Stimulated activated CD4-positive, alpha-beta T cell treated with anti-CD3 and anti-CD28 coated beads, Interleukin-2, amount 100 ng/mL, for 4 hours (primary cell): Measurements from ENCODE around the gene CLRN3.

Source experiments
- DNase-seq: peaks from one replicate; pipeline ENCODE4 v3.0.0-alpha.2; 2020; ENCODE audit warnings: low read depth

Gene CLRN3, protein sequence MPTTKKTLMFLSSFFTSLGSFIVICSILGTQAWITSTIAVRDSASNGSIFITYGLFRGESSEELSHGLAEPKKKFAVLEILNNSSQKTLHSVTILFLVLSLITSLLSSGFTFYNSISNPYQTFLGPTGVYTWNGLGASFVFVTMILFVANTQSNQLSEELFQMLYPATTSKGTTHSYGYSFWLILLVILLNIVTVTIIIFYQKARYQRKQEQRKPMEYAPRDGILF

DNA sequence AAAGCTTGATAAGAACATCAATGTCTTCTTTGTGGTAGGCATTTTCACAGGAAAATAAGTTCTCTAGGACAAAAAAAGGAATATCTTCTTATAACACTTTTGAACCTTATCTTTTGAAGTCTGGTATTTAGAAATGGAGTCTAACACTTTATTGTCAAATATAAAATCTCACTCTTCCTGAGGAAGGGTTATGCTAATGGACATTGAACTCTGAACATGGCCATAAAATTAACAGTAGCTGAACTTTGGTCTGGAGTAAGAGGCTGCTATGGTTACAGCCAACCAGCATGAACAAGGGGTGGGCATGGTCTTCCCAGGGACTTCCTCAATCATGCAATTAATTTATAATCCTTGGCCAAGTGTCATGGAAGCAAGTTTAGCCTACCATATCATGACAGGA, at the start of gene CLRN3:
TSS of gene CLRN3 (minus strand) at position 199 of the 400 bp plus-strand sequence. CDS start at position 42, 157 bp downstream.
- no peak for DNase-seq

DNA sequence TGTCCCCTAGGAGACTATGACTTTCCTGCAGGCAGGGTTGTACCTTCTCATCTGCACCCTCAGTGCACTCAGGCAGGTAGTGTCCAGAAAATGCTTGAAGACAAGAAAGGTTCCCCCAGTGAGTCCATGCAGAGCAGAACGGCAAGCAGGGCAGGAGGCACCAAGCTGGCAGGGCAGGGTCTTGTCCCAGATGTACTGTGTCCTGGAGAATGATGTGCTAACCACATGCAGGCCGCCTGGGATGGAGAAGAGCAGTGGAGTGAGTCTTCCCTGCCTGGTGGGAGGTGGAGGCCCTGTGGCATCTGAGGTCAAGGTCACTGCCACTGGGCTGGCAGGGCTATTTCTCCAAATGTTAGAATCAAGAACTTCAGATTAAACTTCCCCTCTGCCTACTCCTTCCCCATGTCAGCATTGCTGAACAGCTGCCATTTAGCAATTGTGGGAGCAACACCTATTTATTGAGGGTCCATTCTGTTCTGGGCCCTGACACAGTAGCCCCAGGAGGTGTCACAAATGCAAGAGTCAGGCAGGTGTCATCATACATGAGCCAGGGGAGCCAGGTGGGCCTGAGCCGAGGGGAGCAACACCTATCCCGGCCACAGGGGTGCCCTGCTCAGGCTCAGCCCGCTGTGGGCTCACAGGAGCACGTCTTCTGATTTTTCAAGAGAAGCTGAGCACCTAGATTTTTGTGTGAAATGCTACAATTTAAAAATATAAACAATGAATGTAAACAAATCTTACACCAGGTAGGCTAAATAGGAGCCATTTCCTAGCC, 48.3 kb upstream of the CLRN3 start:
- DNase-seq = no peak

DNA sequence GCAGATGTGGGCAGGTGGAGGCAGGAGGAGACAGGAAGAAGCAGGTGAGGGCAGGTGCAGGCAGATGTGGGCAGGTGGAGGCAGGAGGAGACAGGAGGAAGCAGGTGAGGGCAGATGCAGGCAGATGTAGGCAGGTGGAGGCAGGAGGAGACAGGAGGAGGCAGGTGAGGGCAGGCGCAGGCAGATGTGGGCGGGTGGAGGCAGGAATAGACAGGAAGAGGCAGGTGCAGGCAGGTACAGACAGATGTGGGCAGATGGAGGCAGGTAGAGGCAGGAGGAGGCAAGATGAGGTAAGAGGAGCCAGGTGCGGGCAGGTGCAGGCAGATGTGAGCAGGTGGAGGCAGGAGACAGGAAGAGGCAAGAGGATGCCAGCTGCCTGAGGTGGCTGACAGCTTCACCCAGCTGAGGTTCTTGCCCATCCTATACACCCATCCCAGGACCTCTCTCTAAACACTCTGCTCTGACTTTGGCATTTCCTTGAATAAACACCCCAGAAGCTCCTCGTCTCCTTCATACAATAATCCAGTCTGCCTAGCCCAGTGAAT, 47.1 kb upstream of the CLRN3 start:
- DNase-seq = no peak

- no peak for DNase-seq
These were observed 45.2 kb upstream of the CLRN3 start for GRCh38 chr10:127937915-127938463.

DNA sequence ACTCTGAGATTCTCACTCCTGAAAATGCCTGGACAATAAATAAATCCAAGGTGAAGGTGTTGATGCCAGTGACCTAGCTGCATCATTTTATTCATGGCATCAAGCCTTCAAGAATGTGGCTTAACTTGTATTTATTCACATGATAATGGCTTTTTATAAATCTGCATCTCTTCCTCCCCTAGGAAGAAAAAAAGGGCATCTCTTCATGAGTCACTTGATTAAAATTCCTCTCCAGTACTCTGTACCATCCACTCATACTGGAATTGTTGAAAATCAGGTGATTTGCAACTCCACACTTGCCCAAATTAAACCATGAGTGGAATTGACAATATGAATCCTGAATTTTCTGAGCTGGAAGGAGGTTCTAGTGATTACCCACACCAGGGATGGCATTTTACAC, 44.3 kb upstream of the CLRN3 start:
- no peak for DNase-seq

DNA sequence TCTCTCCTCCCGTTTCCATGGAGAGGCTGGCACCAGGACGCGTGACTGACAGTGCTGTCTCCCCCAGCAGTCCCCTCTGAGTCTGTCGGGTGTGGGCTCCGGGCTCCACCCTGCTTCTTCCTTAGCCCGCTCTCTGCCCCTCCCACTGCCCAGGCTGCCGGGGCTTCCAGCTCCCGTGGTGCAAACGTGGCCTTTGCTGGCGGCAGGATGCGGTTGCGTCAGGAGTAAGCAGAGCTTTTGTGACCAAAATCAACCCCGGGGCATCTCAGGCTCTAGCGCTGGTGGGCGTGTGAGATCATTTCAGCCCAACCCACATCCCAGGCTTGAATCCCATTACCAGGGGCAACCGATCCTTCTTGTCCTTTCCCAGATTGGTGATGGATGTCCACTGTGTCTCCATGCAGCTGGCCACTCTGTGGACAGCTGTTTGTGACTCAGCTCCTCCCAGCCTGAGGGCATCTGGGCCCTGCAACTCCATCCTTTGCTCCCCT, 42.4 kb upstream of the CLRN3 start:
- DNase-seq = no peak

DNA sequence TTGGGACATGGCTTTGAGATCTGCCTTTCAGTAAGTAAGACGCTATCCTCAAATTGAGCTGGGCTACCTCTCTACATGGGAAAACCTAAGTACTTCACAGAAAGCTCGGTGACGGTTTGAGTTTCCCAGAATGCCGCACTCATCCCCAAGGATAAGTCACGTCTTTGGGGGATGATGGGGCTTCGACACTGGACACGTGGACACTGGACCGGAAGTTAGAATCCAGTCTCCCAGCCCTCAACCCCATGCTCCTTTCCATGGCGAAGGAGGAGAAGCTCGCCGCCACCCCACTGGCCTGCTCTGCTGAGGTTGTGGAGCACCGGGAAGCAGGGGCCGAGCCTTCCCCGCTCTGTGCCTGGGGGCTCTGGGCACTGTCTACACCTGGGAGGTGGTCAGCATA, 41.6 kb upstream of the CLRN3 start:
- DNase-seq = no peak

GRCh38 chr10:127933271-127933670, 40.5 kb upstream of the CLRN3 start:
- DNase-seq = no peak

DNA sequence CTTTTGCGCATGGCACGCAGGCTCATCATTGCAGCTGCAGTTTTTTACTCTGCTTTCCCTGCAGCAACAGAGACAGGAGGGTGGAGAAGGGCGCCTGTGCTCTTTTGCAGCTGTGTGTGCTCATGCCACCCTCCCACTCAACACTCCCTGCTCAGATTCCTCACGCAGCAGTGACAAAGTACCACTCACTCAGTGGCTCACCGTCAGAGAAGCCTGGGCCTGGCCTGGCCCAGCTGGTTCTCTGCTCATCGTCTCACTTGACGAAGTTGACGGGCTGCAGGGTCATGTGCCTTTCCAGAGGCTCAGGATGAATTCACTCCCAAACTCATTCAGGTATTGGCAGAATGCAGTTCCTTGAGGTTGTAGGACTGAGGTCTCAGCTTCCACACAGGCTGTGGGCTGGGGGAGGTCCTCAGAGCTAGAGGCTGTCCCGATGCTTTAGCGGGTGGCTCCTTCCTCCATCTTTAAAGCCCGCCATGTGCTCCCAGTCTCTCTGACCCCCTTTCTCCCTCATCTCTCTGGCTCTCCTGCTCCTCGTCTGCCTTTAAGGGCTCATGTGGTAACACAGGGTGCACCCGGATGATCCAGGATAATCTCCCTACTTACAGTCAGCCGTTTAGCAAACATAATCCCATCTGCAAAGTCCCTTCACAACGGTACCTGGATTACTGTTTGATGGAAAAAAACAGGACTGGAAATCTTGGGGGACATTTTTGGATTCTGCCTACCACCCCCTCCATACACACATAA, 40.0 kb upstream of the CLRN3 start:
- no peak for DNase-seq

- DNase-seq = no peak
These were observed 35.5 kb upstream of the CLRN3 start for GRCh38 chr10:127928021-127928806.

- no peak for DNase-seq
These were observed 33.7 kb upstream of the CLRN3 start for GRCh38 chr10:127926455-127926854.

DNA sequence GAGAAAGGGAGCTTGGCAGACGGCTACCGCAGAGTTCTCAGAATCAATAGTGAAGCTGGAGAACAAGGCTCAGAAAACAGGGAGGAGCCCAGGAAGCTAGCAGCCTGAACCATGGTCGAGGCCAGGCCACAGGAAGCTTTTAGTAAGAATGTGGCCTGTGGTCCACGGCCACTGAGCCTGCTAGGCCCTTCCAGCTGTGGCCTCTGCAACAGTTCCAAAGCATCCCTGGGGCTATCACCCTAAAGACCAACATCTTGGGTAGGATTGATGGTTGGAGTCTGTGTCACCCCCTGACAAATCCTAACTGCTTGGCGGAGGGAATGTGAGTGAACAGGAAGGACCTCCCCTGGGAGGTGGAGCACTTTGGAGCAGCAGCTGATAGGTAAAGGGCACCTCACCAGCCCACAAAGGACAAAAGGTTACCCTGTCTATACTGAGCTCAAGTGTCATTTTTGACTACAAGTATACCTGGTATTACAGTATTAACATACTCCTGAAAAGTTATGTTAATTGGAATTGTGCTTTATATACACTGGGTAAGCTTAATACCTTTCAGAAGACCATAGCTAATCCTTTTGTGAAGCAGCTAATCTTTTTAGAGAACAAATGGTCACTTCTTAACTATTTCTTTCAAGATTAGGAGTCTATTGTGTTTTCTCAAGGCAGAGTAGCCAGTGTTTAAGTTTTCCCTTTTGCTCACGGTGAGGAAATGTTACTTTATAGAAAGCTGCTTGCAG, 32.9 kb upstream of the CLRN3 start:
- DNase-seq = no peak

DNA sequence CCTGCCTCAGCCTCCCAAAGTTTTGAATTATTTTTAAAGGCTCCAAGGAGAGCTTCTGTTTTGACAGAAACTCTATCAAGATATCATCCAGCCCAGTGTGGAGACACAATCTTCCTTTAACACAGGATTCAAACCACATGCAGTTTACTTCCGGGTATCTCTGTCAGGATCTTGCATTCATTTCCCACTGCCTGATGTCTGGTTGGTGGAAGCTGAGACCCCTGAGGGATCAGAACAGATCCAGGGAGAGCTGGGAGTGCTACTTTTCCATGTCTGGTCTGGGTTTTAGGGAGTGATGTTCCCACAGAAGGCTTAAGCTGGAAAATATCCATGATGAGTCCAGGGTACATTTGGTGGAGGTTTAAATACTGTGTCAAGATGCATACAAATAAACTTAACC, 30.9 kb upstream of the CLRN3 start:
- DNase-seq = no peak

DNA sequence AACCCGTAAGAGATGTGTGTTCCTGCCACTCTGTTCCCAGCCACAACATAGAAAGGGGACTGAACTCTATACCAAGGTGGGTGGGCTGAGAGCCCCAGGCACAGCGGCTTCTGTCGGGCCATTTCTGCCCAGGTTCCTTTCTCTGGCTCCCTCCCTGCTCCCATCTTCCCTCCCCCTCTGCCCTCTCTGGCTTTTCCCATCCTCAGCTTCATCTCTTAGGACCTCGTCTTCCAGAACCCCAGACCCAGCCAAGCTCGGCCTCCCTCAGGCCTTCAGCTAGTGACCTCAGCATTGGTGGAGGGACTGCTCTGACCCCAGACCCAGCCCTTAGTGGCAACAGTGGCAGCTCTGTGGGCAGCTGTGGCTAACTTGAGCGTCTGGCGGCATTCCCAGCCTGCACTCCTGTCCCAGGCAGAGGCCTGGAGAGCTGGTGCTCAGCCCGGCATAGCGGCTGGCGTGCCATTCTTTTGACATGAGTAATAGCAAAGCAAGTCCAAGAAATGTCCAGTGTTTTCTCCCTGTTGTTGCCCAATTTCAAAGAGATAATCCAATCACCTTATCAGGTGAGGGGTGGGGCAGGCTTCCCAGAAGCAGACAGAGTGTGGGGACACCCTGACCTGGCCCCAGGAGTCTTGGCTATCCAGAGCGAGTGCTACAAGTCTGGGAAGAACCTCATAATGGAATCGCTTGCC, 30.1 kb upstream of the CLRN3 start:
- DNase-seq = no peak

DNA sequence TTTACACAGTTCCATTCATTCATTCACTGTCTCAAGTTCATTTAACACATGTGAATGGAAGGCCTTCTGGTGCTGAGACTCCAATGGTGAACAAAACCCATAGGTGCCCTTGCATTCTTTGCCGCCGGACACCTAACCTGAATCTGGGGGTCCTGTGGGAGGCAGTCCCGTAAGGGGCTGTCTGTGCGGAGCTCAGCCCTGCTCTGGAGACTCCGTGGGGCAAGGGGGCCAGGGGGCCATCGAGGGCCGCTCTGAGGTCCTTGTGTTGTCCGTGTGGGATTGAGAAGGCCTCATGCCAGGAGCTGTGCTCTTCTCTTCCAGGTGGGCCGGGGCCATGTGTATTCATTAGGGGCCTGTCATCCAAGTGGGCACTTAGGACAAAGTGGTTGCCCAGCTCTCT, 29.5 kb upstream of the CLRN3 start:
- DNase-seq = no peak

- DNase-seq = no peak
These were observed 29.0 kb upstream of the CLRN3 start for GRCh38 chr10:127921753-127922145.

GRCh38 chr10:127921075-127921752, 28.5 kb upstream of the CLRN3 start:
- DNase-seq = no peak

GRCh38 chr10:127920306-127921074, 27.7 kb upstream of the CLRN3 start:
- DNase-seq = no peak
